Right kidney (tissue), 1 donor: Measurements from ENCODE around the gene OGG1.

ENCODE experiments used
- DNase-seq: peaks from one replicate; pipeline ENCODE4 v3.0.0-alpha.2; 2016

Gene OGG1

DNA sequence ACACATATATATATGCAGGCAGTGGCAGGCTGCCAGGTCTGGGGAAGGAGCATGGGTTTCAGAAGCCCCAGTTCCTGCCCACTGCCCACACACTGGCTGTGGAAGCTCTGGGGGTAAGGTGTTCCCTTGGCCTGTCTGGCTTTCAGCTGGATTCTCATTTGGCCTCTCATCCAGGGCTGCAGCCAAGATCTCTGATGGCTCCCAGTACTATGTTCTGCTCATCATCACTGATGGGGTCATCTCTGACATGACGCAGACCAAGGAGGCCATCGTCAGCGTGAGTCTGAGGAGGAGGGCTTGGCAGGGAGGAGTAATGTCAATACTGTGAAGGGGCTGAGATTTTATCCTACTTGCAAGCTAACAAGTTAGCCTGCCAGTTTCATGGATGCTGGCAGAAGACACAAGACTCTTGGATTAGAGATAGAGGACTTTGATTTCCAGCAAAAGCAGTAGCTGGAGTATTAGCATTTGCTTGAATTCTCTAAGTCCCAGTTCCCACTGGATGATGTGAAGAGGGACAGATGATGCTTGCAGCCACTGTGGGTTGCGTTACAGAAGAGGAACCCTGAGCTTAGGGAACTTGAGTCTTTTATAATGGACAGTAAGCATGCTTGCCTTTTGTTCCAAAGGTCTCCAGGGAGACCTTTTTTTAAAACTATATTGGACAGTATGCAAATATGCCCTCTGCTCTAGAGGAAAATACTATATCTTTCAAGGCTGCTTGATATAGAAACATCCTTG lies 23.8 kb upstream of the OGG1 start:
- DNase-seq = no peak

DNA sequence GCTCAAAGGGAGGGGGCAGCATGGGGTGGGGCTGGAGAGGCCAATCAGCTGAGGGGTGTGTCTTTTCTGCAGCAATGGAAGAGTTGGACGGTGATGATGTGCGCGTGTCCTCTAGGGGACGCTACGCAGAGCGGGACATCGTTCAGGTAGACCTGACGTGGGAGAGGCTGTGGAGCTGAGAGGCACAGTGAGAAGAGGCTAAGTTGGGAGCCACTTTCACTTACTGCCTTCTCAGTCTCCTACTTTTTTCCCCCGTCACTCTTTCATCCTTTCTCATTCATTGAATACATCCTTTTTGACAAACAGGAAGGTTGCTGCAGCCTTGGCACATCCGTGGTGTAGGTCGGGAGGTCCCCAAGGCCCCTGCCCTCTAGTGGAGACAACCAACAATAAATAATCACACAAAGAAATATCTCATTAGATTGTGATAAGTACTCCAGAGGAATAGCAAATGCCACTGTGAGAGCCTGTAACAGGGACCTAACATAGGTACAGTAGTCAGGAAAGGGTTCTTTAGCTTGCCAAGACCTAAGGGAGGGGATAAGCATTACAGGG lies 22.6 kb upstream of the OGG1 start:
- no peak for DNase-seq

DNA sequence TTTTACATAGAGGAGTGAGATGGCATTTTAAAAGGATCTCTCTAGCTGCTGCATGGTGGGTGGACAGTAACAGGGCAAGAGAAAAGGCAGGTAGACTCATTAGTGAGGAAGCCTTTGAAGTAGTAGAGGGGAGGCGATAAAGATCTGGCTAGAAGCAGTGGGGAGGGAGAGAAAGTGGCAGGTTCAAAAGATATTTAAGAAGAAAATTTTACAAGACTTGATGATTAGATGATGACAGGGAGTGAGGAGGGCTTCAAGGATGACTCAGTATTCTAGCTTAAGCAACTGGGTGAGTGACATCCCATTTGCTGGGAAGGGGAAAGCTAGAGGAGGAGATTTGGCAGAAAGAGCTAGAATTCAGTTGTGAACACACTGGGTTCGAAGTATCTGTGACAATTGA lies 22.0 kb upstream of the OGG1 start:
- no peak for DNase-seq

DNA sequence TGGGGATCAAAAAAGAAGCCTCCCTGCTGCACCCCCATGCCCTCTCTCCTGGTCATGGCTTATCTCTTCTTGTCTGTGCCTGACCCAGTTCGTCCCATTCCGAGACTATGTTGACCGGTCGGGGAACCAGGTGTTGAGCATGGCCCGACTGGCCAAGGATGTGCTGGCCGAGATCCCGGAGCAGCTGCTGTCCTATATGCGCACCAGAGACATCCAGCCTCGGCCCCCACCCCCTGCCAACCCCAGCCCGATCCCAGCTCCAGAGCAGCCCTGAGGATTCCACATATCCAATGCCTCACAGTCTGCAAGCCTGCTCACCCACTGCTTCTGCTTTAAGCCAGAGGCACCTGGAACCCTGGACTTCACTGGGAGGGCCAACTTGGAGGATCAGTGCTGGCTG lies 20.3 kb upstream of the OGG1 start:
- DNase-seq = no peak

DNA sequence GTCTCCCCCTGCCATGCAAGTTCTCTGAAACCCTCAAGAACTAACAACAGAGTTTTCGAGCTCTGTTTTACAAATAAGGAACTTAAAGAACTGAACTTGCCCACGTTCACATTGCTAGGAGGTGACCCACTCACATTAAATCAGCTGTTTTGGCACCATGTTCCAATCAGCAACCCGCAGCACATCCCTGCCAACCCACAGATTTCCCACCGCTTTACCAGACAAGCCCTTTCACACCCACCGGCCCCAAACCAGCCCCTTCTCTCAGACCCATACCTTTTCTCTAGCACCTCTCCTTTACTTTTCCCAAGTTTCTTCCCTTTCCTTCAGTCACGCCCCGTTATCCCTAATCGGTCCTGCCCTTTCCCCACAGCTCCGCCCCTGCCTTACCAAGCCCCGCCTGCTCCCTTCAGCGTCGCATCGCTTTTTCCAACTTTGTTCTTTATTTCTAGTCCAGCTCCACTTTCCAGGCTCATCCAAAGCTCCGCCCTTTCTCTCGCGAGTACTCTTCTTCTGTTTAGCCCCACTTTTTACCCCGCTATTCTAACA lies 19.0 kb upstream of the OGG1 start:
- DNase-seq = peak; percentile 85

DNA sequence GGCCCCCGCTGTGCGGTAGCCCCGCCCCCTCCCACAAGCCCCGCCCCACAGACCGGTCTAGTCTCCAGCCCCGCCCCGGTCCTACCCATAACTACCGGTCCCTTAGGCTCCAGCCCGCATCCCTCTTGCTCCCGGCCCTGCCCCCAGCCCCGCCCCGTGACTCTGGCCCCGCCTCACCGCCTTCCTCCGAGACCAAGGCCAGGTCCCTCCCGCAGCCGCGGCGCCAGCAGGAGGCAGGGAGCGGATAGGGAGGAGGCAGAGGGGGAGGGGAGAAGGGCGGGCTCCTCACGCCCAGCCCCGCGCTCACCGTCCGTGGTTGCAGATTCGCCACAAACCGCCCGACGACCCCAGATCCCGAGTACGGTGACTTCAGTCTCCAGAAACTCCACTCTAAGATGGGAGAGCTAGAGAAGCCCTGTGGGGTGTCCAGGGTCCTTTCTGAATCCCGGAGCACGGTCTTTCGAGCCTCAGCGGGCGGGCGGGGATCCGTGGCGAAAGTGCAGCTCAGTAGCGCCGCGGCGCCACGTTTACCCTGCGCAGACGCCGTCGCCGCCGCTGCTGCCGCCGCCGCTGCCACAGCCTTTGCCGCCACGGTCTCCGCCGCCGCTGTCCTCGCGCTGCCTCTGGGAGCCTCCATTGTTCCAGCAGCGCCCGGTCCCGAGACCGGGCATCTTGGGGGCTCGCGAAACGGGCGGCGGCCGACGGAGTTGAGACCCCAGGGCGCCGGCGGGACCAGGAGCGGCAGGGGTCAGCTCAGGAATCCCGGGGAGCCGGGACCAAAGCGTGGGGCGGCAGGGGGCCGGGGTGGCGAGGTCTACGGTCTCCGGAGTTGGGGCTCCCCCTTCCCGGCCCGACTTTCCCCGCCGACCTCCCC lies 18.3 kb upstream of the OGG1 start, which contains the start of gene BRPF1:
TSS of gene BRPF1 (plus strand) at position 530 of the 874 bp plus-strand sequence. CDS start 2,406 bp downstream, outside the sequence.
- peak; percentile 100 for DNase-seq

DNA sequence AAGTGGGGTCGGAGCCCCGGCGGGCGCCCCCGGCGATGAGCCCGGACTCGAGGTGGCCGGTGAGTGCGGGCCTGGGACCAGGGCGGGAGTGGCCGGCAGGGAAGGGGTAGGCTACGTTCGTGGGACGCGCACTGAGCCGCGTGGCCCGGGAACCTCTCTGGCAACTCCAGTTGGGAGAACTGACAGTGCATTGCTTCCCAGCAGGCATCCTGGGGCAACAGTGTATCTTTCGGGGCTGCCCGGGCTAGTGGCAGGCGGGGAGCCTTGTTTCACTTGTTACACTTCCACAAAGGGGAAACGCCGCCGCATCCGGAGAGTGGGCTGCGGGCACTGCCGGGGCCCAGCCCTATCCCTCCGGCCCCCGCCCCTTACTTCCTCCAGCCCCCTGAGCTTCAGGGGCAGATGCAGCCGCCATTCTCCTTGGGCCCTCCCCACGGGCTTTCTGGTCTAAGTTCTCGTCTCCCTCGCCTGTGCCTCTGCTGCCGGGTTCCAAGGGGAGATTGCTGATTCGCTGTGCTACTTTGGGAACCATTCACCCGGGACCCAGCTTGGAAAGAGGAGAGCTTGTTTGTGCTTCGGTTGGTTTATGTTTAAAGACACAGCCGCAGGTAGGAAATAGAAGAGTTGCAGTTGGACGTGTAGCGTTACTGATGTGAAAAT lies 17.5 kb upstream of the OGG1 start:
- DNase-seq = no peak

DNA sequence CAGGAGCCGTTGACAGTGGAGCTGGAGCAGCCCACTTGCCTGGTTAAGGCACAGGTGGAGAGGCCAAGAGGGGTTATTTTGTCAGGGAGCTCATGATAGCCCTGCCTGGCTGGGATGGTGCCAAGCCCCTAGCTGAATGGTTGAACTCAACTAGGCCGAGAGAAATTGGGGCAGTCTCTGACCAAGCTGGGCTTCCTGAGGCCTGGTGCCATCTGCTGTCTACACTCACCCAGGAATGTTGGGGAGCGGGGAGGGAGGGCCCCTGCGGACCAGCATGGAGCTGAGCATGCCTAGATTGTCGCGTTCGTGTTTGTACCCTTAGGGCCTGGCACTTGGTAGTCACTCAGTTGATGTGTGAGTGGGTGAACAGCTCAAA lies 17.0 kb upstream of the OGG1 start:
- no peak for DNase-seq

DNA sequence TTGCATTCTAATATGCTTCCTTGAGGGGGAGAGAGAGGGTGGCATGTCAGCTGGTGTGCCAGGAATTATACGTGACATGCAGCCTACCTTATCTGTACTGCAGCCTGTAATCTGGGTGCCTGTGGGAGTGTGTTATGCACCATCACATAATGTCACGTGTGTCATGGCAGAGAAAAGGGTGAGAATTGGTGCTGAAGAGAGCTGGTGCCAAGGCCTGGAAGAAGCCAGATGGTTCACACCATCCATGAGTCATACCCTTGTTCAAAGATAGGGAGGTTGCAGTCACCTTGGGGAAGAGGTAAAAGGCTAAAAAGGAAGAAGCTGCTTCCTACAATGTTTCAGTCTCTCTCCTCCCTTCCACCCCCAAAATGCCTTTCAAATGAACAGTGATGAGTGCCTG lies 12.9 kb upstream of the OGG1 start:
- DNase-seq = no peak

DNA sequence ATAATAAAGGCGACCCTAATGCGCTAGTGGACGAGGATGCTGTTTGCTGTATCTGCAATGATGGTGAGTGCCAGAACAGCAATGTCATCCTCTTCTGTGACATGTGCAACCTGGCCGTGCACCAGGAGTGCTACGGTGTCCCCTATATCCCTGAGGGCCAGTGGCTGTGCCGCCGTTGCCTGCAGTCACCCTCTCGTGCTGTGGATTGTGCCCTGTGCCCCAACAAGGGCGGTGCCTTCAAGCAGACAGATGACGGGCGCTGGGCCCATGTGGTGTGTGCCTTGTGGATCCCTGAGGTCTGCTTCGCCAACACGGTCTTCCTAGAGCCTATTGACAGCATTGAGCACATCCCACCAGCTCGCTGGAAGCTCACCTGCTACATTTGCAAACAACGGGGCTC lies 10.6 kb upstream of the OGG1 start:
- DNase-seq = no peak

DNA sequence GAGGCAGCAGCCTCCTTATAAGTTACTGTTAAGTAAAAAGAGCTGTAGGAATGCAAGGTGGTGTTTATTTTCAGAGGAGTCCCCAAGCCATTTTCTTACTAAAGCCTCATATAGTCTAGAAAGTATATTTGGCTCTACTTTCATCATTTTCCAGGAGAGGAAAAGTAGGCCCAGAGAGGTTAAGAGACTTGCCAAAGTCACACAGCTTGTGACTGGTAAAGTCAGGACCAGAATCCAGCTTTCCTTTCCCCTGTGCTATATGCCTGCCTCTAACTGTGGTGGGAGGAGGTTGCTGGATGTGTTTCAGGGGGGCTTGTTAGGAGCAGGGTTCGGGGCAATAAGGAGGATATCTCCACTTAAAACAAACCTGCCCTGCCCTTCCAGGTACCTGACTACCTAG lies 7.2 kb upstream of the OGG1 start:
- DNase-seq = no peak

DNA sequence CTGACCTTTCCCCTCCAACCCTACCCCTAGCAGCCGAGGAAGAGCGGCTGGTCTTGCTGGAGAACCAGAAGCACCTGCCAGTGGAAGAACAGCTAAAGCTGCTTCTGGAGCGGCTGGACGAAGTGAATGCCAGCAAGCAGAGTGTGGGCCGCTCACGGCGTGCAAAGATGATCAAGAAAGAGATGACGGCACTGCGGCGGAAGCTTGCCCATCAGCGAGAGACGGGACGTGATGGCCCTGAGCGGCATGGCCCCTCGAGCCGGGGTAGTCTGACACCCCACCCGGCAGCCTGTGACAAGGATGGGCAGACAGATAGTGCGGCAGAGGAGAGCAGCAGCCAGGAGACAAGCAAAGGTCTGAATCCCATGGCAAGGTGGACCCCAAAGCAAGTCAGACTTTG lies 6.2 kb upstream of the OGG1 start:
- no peak for DNase-seq

DNA sequence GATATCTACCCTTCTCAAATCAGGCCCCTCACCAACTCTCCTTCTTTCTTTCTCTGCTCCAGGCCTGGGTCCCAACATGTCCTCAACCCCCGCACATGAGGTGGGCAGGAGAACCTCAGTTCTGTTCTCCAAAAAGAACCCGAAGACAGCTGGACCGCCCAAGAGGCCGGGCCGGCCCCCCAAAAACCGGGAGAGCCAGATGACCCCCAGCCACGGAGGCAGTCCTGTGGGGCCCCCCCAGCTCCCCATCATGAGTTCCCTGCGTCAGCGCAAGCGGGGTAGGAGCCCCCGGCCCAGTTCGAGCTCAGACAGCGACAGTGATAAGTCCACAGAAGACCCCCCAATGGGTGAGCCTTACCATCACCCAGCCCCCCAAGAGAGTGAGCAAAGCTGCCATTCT lies 5.6 kb upstream of the OGG1 start:
- DNase-seq = no peak

DNA sequence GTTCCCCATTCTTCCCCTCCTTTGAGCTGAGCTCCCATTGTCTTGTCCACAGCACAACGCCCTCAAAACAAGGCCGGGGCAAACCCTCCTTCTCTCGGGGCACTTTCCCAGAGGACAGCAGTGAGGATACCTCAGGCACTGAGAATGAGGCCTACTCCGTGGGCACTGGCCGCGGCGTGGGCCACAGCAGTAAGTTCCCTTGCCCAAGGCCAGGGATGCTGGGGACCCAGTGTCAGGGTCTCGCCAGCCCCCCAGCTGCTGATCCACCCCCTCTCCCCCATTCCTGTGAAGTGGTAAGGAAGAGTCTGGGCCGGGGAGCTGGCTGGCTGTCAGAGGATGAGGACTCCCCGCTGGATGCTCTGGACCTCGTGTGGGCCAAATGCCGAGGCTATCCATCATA lies 4.2 kb upstream of the OGG1 start:
- no peak for DNase-seq

DNA sequence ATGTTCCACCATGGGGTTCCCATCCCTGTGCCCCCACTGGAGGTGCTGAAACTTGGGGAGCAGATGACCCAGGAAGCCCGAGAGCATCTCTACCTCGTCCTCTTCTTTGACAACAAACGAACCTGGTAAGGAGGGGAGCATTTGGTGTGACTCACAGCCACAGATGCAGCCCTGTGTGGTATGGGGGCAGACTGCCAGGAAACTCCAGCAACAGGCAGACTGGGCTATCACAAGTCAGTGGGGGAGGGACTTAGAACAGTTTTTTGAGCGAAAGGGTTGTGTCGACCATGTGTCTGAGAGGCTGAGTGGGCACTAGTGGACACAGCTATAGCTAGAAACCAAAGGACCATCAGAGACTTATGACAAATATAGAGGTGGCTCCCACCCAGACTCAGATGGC lies 3.4 kb upstream of the OGG1 start:
- no peak for DNase-seq

DNA sequence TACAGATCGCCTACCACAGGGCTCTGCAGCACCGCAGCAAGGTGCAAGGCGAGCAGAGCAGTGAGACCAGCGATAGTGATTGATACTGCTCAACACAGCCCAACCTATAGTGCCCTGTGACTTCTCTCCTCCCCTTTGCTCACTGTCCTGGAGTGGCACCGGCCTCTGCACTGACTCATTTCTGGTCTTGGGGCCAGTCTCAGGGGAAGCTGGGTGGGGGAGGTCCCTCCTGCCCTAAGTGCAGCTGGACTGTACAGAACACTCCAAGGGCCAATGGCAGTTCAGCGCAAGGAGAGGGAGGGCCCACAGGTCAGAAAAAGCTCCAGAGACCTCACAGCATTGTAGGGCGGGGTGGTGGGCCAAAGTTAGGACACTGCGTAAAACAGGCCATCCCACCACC lies 2.5 kb upstream of the OGG1 start:
- no peak for DNase-seq

DNA sequence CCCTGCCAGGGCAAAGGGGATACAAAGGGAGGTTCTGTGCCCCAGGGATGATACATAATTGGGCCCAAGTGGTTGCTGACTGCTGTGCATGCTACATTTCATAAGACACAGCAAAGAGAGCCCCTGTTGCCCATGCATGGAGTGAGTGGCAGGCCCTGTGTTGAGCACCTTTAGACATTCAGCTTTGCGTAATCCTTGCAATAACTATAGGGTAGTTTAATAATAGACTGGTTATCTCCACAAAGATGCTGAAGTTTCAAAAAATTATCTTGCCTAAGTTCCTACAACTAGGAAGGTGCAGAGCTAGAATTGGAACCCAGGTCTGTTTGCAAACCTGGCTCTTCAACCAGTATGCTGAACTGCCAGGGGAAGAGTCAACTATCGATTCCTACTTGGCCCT lies 1.7 kb upstream of the OGG1 start:
- DNase-seq = no peak

DNA sequence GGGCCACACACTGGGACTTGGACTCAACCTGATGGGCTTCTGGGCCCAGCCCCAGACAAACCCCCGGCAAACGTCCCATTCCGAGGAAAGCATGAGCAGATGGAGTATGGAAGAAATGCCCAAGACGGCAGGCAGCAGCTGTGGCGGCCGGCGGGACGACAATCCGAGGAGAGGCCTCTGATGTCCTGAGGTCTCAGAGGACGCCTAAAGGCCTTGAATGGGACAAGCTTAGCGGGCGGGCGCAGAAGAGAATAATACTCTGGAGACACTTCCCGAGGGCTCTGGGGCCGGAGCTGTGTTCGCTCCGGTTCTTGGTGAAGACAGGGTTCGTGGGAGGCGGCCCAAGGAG lies 482 bp upstream of the OGG1 start:
- no peak for DNase-seq

DNA sequence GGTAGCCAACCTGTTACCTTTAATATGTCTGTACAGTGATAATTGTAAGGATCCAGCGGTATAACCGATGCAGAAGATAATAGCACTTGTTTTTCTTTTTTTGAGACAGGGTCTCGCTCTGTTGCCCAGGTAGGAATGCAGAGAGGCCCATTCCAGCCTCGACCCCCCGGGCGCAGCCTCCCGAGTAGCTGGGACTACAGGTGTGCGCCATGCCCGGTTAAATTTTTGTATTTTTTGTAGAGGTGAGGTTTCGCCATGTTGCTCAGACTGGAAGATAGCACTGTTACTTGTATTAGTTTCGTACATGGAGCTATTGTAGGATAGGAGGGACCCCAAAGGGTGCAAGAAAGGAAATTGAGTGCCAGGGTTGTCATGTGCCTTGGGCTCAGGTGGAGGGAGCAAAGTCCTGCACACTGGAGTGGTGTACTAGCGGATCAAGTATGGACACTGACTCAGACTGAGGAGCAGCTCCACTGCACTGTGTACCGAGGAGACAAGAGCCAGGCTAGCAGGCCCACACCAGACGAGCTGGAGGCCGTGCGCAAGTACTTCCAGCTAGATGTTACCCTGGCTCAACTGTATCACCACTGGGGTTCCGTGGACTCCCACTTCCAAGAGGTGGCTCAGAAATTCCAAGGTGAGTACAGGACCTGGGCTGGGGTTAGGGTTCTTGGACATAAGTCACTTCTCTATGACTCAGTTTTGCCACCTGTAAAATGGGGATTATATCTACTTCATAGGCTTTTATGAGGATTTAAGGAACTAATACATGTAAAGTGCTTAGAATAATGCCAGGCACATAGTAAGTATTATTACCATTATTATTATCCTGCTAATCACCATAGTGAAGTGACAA lies 1.0 kb downstream of the OGG1 start:
- peak; percentile 17 for DNase-seq

DNA sequence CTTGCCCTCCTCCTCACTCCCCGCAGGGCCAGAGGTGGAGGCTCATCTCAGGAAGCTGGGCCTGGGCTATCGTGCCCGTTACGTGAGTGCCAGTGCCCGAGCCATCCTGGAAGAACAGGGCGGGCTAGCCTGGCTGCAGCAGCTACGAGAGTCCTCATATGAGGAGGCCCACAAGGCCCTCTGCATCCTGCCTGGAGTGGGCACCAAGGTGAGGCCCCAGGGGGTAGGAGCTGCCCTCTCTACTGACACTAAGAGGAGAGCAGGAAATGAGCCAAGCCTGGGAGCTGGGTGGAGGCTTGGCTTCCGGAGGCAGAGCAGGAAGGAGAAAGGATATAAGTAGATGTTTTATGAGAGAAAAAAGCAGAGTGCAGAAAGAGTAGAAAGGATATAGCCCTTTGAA lies 4.9 kb downstream of the OGG1 start:
- no peak for DNase-seq

DNA sequence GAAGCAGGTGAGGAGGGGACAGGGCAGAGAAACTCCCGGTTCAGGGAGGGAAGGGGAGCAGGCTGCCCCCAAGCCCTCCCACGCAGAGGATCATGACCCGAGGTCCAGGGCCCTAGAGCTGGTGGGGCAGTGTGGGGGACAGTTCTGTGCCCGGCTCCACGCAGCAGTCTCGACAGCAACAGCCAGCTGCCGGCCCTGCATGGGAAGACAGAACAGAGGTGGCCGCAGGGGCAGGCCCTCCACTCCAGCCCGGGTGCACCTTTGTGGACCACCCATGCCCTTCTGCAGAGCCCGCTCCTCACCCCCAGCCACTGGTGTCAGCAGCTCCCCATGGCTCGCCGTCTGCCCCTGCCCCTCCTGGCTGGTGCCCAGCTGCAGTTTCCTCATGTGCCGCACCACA lies 7.7 kb downstream of the OGG1 start:
- no peak for DNase-seq
